Esophagus squamous epithelium (tissue), 4 donors: ENCODE data around the gene DEF6.

Experiments used
- CTCF ChIP-seq, 6 experiments: fragments of 450-650 bp in 4 of 6; fragments of 200-600 bp in 2 of 6; sonication (generic) in 2 of 6; IDR thresholded peaks; one replicate each; pipeline ENCODE4 v1.5.1; 2016 to 2019; ENCODE audit warnings: antibody characterized with exemption in 6 of 6, mild to moderate bottlenecking in 4 of 6, moderate library complexity in 4 of 6
- POLR2A ChIP-seq, 4 donors: fragments of 450-650 bp; IDR thresholded peaks; one replicate each; pipeline ENCODE4 v1.6.1; 2017; ENCODE audit warnings: antibody characterized with exemption in 4 of 4, mild to moderate bottlenecking in 4 of 4, moderate library complexity in 3 of 4

- no peak for TF ChIP-seq CTCF (IDR thresholded peaks at IDR 0.05)
- no peak for TF ChIP-seq POLR2A (IDR thresholded peaks at IDR 0.05)
These were observed 37.5 kb upstream of the DEF6 start for GRCh38 chr6:35259948-35260590.
